IPS-18c (cell line): ENCODE results near the gene TCP10L.
"Not testable (repeated sequence)": the region's sequence is repeated elsewhere in the genome, so short reads cannot be mapped to it uniquely, and the experiment has no call there.

Source experiments
- H3K4me3 ChIP-seq: 2 replicates; pipeline ENCODE4 v1.7.0; 2013; ENCODE audit warnings: low read depth, mild to moderate bottlenecking, low read length, moderate library complexity; ENCODE audit not compliant: insufficient read depth
- H3K9me3 ChIP-seq: one replicate; pipeline ENCODE4 v1.6.1; 2013; ENCODE audit warnings: mild to moderate bottlenecking, low read length, moderate library complexity; ENCODE audit not compliant: control insufficient read depth, insufficient read depth

TCP10L gene

DNA sequence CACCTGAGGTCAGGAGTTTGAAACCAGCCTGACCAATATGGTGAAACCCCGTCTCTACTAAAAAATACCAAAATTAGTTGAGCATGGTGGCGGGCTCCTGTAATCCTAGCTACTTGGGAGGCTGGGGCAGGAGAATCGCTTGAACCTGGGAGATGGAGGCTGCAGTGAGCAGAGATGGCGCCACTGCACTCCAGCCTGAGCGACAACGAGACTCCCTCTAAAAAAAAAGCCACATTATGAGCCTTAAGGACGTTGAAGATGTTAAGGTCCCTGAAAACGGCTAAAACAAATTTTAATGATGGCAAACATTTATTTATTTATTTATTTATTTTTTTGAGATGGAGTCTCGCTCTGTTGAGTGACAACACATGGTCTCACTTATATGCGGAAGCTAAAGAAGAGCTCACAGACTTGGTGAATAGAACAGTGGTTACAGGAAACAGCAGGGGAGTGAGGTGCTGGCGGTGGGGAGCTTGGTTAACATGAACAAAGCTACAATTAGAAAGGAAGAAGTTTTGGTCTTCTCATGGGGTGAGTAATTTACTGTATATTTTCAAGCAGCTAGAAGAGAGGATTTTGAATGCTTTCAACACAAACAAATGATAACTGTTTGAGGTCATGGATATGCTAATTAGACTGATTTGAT is 47.1 kb downstream of the TCP10L start:
- H3K4me3 ChIP-seq = no peak overlapping the region
- H3K9me3 ChIP-seq = no peaks in the 10 kb centered on the region

DNA sequence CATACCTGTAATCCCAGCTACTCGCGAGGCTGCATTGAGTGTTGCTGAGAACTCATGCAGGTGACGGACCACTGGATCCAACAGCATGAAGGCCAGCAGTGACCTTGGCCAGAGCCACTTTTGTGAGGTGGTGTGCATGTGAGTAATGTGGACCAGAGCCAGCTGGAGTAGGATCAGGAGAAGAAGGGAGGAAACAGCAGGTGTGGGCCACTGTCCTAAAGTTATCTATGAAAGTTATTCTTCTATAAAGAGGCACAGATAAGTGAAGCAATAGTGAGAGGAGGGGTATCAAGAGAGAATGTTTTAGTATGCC is 47.8 kb downstream of the TCP10L start:
- H3K9me3 ChIP-seq = no peaks in the 10 kb centered on the region
- no peak overlapping the region for H3K4me3 ChIP-seq

DNA sequence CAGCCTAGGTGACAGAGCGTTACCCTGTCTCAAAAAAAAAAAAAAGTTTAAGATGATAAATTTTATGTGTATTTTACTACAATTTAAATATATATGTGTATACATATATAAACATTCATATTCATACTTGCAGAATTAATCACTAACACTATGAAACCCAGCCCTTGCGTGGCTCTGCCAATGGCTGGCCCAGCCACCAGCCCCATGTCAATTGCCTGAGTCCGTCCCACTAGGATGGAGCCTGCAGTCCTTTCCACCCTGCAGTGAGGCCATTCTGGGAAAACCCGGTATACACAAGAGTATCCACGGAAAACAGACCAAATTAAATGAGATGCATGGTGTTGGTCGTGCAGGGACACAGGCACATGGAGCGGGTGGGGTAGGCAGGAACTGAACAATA is 49.7 kb downstream of the TCP10L start:
- Histone ChIP-seq H3K4me3 (no peak overlapping the region), H3K9me3 (peaks cover under 1% of the 10 kb centered on the region)

DNA sequence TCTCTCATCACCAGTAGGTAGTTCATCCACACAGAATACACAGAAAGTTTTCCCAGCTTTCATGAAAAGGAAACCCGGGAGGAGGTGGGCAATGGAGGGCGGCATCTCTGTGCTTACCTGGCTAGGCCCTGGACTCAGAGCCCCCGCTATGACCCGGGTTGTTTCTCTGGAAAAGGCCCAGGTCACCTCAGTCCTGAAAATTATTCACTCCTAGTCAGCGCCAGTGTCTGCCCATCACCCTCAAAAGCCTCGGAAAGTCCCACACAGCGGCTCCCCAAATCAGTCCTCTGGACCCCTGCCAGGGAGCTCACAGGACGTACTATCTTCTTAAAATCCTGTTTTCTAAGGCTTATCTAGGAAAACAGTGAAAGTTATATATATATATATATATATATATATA is 51.2 kb downstream of the TCP10L start:
- Histone ChIP-seq H3K4me3 (no peak overlapping the region), H3K9me3 (peaks cover 3% of the 10 kb centered on the region)

DNA sequence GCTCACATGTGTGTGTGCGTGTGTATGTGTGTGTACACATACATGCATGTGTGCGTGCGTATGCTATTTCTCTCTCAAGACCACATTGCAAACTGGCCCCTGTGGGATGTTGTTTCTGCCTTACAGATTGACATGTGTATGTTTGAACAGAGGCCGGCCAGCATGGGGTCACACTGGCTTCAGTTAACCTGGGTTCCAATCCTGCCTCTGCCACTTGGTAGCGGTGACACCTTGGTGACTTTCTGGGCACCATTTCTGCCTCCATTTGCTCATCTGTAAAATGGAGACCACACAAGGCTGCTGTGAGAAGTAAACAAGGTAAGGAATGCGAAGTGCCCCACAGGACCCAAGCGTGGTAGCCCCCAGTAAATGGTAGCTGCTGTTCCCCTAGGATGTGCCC is 51.7 kb downstream of the TCP10L start:
- Histone ChIP-seq H3K4me3 (no peak overlapping the region), H3K9me3 (peaks cover 3% of the 10 kb centered on the region)

DNA sequence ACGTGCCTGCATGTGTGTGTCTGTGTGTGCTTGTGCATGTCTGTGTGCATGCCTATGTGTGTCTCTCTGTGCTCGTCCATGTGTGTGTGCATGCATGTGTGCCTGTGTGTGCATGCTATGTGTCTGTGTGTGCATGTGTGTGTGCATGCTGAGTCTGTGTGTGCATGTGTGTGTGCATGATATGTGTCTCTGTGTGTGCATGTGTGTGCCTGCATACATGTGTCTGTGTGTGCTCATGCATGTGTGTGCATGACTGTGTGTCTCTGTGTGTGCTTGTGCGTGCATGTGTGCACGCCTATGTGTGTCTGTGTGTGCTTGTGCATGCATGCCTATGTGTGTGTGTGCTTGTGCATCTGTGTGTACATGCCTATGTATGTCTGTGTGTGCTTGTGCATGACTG is 52.3 kb downstream of the TCP10L start:
- peaks cover 3% of the 10 kb centered on the region for H3K9me3 ChIP-seq
- no peak overlapping the region for H3K4me3 ChIP-seq

DNA sequence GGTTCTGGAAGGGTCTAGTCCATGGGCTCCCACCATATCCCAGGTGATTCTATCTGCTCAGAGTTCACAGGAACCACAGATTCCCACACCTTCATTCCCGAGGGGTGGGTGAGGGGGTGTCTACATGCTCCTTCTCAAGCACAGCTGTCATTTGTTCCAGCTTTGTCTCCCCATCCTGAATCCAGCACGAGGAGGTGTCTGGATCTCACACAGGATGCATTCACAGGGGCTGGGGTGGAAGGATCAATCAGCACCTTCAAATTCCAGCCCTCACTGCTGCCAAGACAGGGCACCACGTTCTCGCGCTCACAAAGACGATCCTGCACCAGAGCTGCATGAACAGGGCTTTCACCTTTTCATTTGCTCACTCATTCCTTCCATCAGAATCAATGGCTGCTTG is 52.7 kb downstream of the TCP10L start:
- Histone ChIP-seq H3K4me3 (no peak overlapping the region), H3K9me3 (peaks cover 3% of the 10 kb centered on the region)

DNA sequence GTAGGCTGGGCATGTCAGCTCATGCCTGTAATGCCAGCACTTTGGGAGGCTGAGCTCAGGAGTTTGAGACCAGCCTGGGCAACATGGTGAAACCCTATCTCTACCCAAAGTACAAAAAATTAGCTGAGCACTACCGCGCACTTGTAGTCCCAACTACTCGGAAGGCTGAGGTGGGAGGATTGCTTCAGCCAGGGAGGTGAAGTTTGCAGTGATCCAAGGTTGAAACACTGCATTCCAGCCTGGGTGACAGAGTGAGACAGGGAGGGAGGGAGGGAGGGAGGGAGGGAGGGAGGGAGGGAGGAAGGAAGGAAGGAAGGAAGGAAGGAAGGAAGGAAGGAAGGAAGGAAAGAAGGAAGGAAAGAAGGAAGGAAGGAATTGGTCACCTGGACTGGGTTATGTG is 53.8 kb downstream of the TCP10L start:
- H3K4me3 ChIP-seq, H3K9me3 ChIP-seq: not testable (repeated sequence)

DNA sequence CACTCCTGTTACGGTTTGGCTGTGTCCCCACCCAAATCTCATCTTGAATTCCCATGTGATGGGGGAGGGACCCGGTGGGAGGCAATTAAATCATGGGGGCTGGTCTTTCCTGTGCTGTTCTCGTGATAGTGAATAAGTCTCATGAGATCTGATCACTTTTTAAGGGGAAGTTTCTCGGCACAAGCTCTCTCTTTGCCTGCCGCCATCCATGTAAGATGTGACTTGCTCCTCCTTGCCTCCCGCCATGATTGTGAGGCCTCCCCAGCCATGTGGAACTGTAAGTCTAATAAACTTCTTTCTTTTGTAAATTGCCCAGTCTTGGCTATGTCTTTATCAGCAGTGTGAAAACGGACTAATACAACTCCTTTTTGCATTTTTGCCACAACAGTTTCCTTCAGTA is 54.5 kb downstream of the TCP10L start:
- not testable (repeated sequence) for H3K4me3 ChIP-seq, H3K9me3 ChIP-seq

DNA sequence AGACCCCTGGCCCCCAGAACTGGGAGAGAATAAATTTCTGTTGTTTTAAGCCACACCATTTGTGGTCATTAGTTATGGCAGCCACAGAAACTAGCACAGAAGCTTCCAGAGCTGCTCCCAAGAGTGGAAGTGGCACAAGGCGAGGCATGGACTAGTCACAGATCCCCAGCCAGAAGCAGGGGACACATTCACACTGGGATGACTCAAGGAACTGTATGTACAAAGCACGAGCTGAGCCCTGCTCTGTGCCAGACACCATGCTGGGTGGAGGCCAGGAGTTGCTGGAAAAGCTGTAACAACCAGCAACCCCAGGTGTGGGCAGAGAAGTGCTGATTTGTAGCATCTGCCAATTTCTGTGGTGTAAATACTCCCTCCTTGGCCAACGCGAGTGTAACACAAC is 55.6 kb downstream of the TCP10L start:
- Histone ChIP-seq H3K9me3 (peaks cover 3% of the 10 kb centered on the region), H3K4me3 (no peak overlapping the region)

DNA sequence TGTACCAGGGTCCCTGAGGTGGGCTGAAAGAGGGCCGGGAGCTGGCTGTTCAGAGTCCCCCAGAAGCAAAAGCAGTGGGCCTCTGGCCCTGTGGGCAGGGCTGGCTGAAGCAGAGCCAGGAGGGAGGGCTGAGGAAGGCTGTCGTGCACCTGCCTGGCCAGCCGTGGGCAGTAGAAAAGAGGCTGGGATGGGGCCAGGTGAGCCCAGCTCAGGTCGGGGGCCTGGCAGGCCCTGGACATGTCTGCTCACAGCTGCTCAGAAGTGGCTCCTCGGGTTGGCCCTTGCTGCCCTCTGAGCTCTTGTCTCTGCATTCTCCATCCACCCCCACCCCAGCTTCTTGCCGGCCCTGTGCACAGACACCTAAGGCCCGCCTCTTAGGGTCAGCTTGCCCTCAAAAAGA is 60.0 kb downstream of the TCP10L start:
- Histone ChIP-seq H3K9me3 (no peaks in the 10 kb centered on the region), H3K4me3 (no peak overlapping the region)

DNA sequence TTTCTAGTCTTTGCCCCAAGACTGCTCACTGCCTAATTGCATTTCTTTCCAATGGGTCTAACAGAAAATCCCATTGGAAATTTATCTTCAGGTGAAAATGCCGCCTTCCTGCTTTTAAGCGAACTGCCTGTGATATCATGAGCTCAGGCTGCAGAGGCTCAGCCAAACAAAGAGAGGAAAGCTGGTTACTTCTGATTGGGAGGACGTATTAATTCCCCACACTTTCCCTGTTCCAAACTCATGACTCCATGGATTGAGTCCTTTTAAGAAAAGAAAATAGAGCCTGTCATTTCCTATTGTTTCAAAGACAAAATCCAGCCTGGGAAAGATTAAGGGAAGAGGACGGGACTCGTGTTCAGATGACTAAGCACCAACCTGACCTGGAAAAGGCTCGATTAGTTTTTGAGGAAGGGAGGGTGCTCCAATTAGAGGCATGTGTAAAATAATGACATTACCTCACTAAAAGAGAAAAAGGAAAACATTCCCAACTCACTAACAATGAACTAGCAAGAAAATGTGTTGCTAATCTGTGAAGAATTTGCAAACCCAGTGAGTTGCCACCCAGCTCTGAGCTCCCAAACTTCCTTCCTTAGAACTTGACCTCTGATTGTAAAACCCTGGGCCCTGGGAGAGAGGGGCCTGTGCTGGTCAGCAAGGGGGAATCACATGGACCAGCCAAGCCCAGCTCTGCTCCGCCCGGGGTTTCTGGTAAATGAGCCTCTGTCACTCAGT is 61.2 kb downstream of the TCP10L start:
- no peak overlapping the region for H3K4me3 ChIP-seq
- H3K9me3 ChIP-seq = no peaks in the 10 kb centered on the region
